HEK293 (cell line): ENCODE results near the gene DBH.

ENCODE experiments used
- CTCF ChIA-PET: fragments of 350-600 bp; formaldehyde crosslinking; extraction: SDS; loops from one replicate; lab custom pipeline; 2021; ENCODE audit warnings: antibody characterized with exemption; lab: Yijun Ruan, JAX
- POLR2A ChIA-PET: fragments of 300-600 bp; formaldehyde crosslinking; extraction: SDS; loops from one replicate; lab custom pipeline; 2020; ENCODE audit warnings: antibody characterized with exemption, inconsistent platforms; lab: Yijun Ruan, JAX
- H3K27ac ChIP-seq: fragments of 200-500 bp; sonication (Bioruptor generic); 2 replicates; pipeline ENCODE4 v1.5.1; 2014; ENCODE audit warnings: low read depth, low read length, control low read depth, inconsistent platforms; ENCODE audit errors: extremely low read depth
- H3K36me3 ChIP-seq, 2 experiments: fragments of 200-500 bp in 1 of 2; sonication (Bioruptor generic) in 1 of 2; 1 replicate in 1 of 2; 2 replicates in 1 of 2; pipeline ENCODE4 v1.5.1; 2014 to 2017; ENCODE audit warnings: inconsistent platforms in 2 of 2, low read length in 2 of 2; ENCODE audit not compliant: control insufficient read depth in 2 of 2, insufficient read depth in 1 of 2
- H3K4me1 ChIP-seq: fragments of 200-500 bp; sonication (Bioruptor generic); 2 replicates; pipeline ENCODE4 v1.5.1; 2014; ENCODE audit warnings: mild to moderate bottlenecking, low read length, inconsistent platforms; ENCODE audit not compliant: control insufficient read depth, insufficient read depth
- H3K4me3 ChIP-seq: 2 replicates; pipeline ENCODE4 v1.5.1; 2011; ENCODE audit warnings: low read depth, mild to moderate bottlenecking, control low read depth, low read length, moderate library complexity
- H3K9me3 ChIP-seq: fragments of 200-500 bp; sonication (Bioruptor generic); 2 replicates; pipeline ENCODE4 v1.5.1; 2014; ENCODE audit warnings: low read depth, low read length, inconsistent platforms; ENCODE audit not compliant: control insufficient read depth, insufficient read depth
- GLIS1 ChIP-seq: fragments of 450-650 bp; formaldehyde crosslinking; IDR thresholded peaks from 2 replicates; pipeline ENCODE4 v1.5.1; 2016; ENCODE audit warnings: missing biosample characterization, missing genetic modification characterization
- KLF16 ChIP-seq: fragments of 450-650 bp; formaldehyde crosslinking; IDR thresholded peaks from 2 replicates; pipeline ENCODE4 v1.5.1; 2017; ENCODE audit warnings: missing biosample characterization, missing genetic modification characterization
- PRDM1 ChIP-seq: fragments of 450-650 bp; formaldehyde crosslinking; IDR thresholded peaks from 2 replicates; pipeline ENCODE4; 2016; ENCODE audit warnings: missing biosample characterization, missing genetic modification characterization
- RBAK ChIP-seq: fragments of 450-650 bp; formaldehyde crosslinking; IDR thresholded peaks from 2 replicates; pipeline ENCODE4 v1.5.1; 2016; ENCODE audit warnings: missing biosample characterization, missing genetic modification characterization
- YY2 ChIP-seq: fragments of 450-650 bp; formaldehyde crosslinking; IDR thresholded peaks from 2 replicates; pipeline ENCODE4 v1.5.1; 2016; ENCODE audit warnings: missing biosample characterization, missing genetic modification characterization
- ZBTB17 ChIP-seq: fragments of 450-650 bp; formaldehyde crosslinking; IDR thresholded peaks from 2 replicates; pipeline ENCODE4 v1.5.1; 2016; ENCODE audit warnings: missing biosample characterization, missing genetic modification characterization
- ZNF138 ChIP-seq: fragments of 450-650 bp; formaldehyde crosslinking; IDR thresholded peaks from 2 replicates; pipeline ENCODE4 v1.5.1; 2016; ENCODE audit warnings: missing biosample characterization, missing genetic modification characterization, borderline replicate concordance
- ZNF530 ChIP-seq: fragments of 450-650 bp; formaldehyde crosslinking; IDR thresholded peaks from 2 replicates; pipeline ENCODE4 v1.5.1; 2016; ENCODE audit warnings: low read depth, missing biosample characterization, missing genetic modification characterization
- ZNF558 ChIP-seq: fragments of 450-650 bp; formaldehyde crosslinking; IDR thresholded peaks from 2 replicates; pipeline ENCODE4 v1.5.1; 2016; ENCODE audit warnings: missing biosample characterization, missing genetic modification characterization
- ZNF621 ChIP-seq: fragments of 450-650 bp; formaldehyde crosslinking; IDR thresholded peaks from 2 replicates; pipeline ENCODE4 v1.5.1; 2017; ENCODE audit warnings: missing biosample characterization, missing genetic modification characterization
- ZNF658 ChIP-seq: fragments of 450-650 bp; formaldehyde crosslinking; IDR thresholded peaks from 2 replicates; pipeline ENCODE4; 2016; ENCODE audit warnings: missing biosample characterization, missing genetic modification characterization
- ZNF677 ChIP-seq: fragments of 450-650 bp; IDR thresholded peaks from 2 replicates; pipeline ENCODE4 v1.5.0; 2018; ENCODE audit warnings: missing biosample characterization, mild to moderate bottlenecking, missing genetic modification characterization, moderate library complexity
- ZNF707 ChIP-seq: fragments of 450-650 bp; formaldehyde crosslinking; IDR thresholded peaks from 2 replicates; pipeline ENCODE4 v1.5.1; 2016; ENCODE audit warnings: missing biosample characterization, missing genetic modification characterization
- ZNF776 ChIP-seq: fragments of 450-650 bp; formaldehyde crosslinking; IDR thresholded peaks from 2 replicates; pipeline ENCODE4 v1.5.0; 2017; ENCODE audit warnings: missing biosample characterization, missing genetic modification characterization, borderline replicate concordance
- TF ChIP-seq, protein P1 (sequence below): fragments of 450-650 bp; formaldehyde crosslinking; IDR thresholded peaks from 2 replicates; pipeline ENCODE4 v1.5.1; 2016; ENCODE audit warnings: missing biosample characterization, missing genetic modification characterization, borderline replicate concordance
- TF ChIP-seq, protein P2 (sequence below): IDR thresholded peaks from 2 replicates; pipeline ENCODE4 v1.6.1; 2011; ENCODE audit warnings: mild to moderate bottlenecking, low read depth, low read length, borderline replicate concordance
- TF ChIP-seq, protein P3 (sequence below): fragments of 450-650 bp; formaldehyde crosslinking; IDR thresholded peaks from 2 replicates; pipeline ENCODE4 v1.5.1; 2016; ENCODE audit warnings: missing biosample characterization, missing genetic modification characterization
- TF ChIP-seq, protein P4 (sequence below): sonication (generic); formaldehyde crosslinking; IDR thresholded peaks from 2 replicates; pipeline ENCODE4 v1.8.1; 2022; ENCODE audit warnings: mild to moderate bottlenecking, moderate library complexity, missing genetic modification reagents

The DBH gene

DNA sequence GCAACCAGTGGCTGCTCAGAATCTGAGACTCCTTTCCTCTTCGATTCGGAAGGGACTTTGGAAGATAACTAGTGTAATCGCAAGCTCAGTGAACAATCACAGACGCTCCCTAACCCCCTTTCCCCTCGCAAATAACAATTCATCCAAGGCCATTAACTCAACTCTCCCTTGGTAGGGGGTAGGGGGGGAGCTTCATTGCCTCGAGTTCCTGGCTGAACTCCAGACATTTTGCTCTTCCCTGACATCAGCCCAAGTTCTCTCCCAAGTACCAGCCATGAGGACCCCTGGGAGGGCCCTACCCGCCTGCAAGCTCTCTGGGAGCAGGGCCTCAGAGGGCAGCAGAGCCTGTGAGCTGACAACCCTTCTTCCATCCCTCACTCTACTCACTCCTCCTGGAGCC is 35.4 kb upstream of the DBH start (continued):
- TF ChIP-seq, protein P1, sequence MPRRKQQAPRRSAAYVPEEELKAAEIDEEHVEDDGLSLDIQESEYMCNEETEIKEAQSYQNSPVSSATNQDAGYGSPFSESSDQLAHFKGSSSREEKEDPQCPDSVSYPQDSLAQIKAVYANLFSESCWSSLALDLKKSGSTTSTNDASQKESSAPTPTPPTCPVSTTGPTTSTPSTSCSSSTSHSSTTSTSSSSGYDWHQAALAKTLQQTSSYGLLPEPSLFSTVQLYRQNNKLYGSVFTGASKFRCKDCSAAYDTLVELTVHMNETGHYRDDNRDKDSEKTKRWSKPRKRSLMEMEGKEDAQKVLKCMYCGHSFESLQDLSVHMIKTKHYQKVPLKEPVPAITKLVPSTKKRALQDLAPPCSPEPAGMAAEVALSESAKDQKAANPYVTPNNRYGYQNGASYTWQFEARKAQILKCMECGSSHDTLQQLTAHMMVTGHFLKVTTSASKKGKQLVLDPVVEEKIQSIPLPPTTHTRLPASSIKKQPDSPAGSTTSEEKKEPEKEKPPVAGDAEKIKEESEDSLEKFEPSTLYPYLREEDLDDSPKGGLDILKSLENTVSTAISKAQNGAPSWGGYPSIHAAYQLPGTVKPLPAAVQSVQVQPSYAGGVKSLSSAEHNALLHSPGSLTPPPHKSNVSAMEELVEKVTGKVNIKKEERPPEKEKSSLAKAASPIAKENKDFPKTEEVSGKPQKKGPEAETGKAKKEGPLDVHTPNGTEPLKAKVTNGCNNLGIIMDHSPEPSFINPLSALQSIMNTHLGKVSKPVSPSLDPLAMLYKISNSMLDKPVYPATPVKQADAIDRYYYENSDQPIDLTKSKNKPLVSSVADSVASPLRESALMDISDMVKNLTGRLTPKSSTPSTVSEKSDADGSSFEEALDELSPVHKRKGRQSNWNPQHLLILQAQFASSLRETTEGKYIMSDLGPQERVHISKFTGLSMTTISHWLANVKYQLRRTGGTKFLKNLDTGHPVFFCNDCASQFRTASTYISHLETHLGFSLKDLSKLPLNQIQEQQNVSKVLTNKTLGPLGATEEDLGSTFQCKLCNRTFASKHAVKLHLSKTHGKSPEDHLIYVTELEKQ (tag by site-specific recombination): no peak
- peak; percentile 77 for TF ChIP-seq GLIS1 (tag by site-specific recombination)
- TF ChIP-seq ZNF138 (tag by site-specific recombination): no peak

DNA sequence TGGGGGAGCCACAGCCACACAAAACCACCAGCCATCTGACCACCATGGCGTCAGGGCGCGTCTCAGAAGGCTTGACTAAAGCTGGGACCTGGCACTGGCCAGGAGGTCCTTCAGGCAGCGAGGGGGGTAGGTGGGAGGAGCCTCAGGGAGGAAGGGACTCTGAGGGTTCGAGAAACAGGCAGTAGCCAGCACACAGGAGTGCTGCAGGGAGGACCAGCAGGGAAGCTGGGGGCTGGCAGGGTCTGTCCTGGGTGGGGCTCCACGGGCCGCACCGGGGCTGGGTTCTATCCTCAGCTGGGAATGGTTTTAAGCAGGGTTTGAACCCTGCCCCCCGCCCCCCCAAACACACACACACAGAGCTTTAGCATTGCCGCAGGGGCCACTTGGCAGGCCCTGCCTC is 34.4 kb upstream of the DBH start:
- H3K27ac ChIP-seq: no peak overlapping the region
- no peak for TF ChIP-seq RBAK (tag by site-specific recombination)
- TF ChIP-seq GLIS1 (tag by site-specific recombination): peak; percentile 33; the same call in 1 of the 2 replicates
- ChIA-PET CTCF (interaction anchor here (0.5 kb wide), 1 partner anchor 16 kb away, joined by 3 read pairs; no protein-coding TSS in a partner anchor), POLR2A (no interaction called here)
- no peaks in the 10 kb centered on the region for H3K36me3 ChIP-seq
- H3K9me3 ChIP-seq: no peaks in the 10 kb centered on the region
- no peaks in the 10 kb centered on the region for H3K4me1 ChIP-seq
- no peak overlapping the region for H3K4me3 ChIP-seq

DNA sequence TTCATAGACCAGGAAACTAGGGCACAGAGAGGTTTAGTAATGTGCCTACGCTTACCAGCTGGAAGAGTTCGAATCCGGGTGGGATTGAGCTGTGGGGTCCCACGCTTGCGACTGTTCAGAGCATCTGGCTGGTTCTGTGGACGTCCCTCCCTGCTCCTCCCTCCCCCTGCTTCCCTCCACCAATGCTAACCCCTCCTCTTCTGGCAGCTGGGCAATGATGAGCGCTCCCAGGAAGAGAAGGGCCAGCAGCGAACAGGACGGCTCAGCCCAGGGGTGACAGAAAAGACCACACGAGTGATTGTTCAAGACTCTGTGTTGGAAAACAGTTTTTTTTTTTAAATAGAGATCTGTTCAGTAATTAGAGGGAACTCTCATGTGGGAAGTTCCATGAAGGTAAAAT is 33.9 kb upstream of the DBH start:
- Histone ChIP-seq H3K36me3 (no peaks in the 10 kb centered on the region), H3K27ac (no peak overlapping the region), H3K4me3 (no peak overlapping the region), H3K4me1 (no peaks in the 10 kb centered on the region), H3K9me3 (no peaks in the 10 kb centered on the region)
- TF ChIP-seq ZNF707 (tag by site-specific recombination) (no peak), ZNF530 (tag by site-specific recombination) (no peak), ZNF558 (tag by site-specific recombination) (no peak), ZNF621 (tag by site-specific recombination) (no peak), ZNF677 (tag by site-specific recombination) (no peak), PRDM1 (no peak), ZNF776 (tag by site-specific recombination) (no peak), KLF16 (no peak), ZNF658 (tag by site-specific recombination) (no peak), YY2 (tag by site-specific recombination) (no peak), ZBTB17 (no peak)
- TF ChIP-seq, protein P2, sequence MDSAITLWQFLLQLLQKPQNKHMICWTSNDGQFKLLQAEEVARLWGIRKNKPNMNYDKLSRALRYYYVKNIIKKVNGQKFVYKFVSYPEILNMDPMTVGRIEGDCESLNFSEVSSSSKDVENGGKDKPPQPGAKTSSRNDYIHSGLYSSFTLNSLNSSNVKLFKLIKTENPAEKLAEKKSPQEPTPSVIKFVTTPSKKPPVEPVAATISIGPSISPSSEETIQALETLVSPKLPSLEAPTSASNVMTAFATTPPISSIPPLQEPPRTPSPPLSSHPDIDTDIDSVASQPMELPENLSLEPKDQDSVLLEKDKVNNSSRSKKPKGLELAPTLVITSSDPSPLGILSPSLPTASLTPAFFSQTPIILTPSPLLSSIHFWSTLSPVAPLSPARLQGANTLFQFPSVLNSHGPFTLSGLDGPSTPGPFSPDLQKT: no peak
- TF ChIP-seq, protein P3, sequence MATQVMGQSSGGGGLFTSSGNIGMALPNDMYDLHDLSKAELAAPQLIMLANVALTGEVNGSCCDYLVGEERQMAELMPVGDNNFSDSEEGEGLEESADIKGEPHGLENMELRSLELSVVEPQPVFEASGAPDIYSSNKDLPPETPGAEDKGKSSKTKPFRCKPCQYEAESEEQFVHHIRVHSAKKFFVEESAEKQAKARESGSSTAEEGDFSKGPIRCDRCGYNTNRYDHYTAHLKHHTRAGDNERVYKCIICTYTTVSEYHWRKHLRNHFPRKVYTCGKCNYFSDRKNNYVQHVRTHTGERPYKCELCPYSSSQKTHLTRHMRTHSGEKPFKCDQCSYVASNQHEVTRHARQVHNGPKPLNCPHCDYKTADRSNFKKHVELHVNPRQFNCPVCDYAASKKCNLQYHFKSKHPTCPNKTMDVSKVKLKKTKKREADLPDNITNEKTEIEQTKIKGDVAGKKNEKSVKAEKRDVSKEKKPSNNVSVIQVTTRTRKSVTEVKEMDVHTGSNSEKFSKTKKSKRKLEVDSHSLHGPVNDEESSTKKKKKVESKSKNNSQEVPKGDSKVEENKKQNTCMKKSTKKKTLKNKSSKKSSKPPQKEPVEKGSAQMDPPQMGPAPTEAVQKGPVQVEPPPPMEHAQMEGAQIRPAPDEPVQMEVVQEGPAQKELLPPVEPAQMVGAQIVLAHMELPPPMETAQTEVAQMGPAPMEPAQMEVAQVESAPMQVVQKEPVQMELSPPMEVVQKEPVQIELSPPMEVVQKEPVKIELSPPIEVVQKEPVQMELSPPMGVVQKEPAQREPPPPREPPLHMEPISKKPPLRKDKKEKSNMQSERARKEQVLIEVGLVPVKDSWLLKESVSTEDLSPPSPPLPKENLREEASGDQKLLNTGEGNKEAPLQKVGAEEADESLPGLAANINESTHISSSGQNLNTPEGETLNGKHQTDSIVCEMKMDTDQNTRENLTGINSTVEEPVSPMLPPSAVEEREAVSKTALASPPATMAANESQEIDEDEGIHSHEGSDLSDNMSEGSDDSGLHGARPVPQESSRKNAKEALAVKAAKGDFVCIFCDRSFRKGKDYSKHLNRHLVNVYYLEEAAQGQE (tag by site-specific recombination): no peak
- TF ChIP-seq, protein P4, sequence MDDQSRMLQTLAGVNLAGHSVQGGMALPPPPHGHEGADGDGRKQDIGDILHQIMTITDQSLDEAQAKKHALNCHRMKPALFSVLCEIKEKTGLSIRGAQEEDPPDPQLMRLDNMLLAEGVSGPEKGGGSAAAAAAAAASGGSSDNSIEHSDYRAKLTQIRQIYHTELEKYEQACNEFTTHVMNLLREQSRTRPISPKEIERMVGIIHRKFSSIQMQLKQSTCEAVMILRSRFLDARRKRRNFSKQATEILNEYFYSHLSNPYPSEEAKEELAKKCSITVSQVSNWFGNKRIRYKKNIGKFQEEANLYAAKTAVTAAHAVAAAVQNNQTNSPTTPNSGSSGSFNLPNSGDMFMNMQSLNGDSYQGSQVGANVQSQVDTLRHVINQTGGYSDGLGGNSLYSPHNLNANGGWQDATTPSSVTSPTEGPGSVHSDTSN: no peak
- CTCF ChIA-PET: interaction anchor here (0.5 to 3.2 kb wide), 3 partner anchors 13 to 124 kb away, joined by 3 to 15 read pairs (median 5); no protein-coding TSS in a partner anchor
- POLR2A ChIA-PET: no interaction called here
